Subcutaneous abdominal adipose tissue (tissue), 5 donors: ENCODE measurements around the gene HECW1.
"Not testable (repeated sequence)": the region's sequence is repeated elsewhere in the genome, so short reads cannot be mapped to it uniquely, and the experiment has no call there.

ENCODE experiments used
- H3K27ac ChIP-seq: one replicate; pipeline ENCODE4 v1.7.0; 2013; ENCODE audit warnings: low read depth, mild to moderate bottlenecking, inconsistent platforms, low read length, moderate library complexity
- H3K27me3 ChIP-seq, 5 donors: one replicate each; pipeline ENCODE4 v1.7.0; 2013; ENCODE audit warnings: low read length in 5 of 5, inconsistent platforms in 1 of 5; ENCODE audit not compliant: control insufficient read depth in 5 of 5, insufficient read depth in 4 of 5
- H3K36me3 ChIP-seq, 5 donors: one replicate each; pipeline ENCODE4 v1.7.0; 2013; ENCODE audit warnings: low read length in 5 of 5; ENCODE audit not compliant: control insufficient read depth in 5 of 5, insufficient read depth in 5 of 5
- H3K4me1 ChIP-seq, 5 donors: one replicate each; pipeline ENCODE4 v1.7.0; 2013; ENCODE audit warnings: low read length in 5 of 5, mild to moderate bottlenecking in 3 of 5, moderate library complexity in 1 of 5; ENCODE audit not compliant: control insufficient read depth in 5 of 5, insufficient read depth in 5 of 5
- H3K4me3 ChIP-seq, 5 donors: one replicate each; pipeline ENCODE4 v1.7.0; 2013; ENCODE audit warnings: low read length in 5 of 5, low read depth in 1 of 5
- H3K9ac ChIP-seq, 5 donors: one replicate each; pipeline ENCODE4 v1.7.0; 2013; ENCODE audit warnings: low read length in 5 of 5, mild to moderate bottlenecking in 4 of 5, moderate library complexity in 3 of 5
- H3K9me3 ChIP-seq, 5 donors: one replicate each; pipeline ENCODE4 v1.7.0; 2013; ENCODE audit warnings: low read length in 5 of 5; ENCODE audit not compliant: control insufficient read depth in 5 of 5
- donor health status: healthy.
- donor health status: healthy.
- donor health status: healthy.
- donor health status: healthy.
- donor health status: healthy.

HECW1 gene

GRCh38 chr7:43588477-43589132, 476.2 kb downstream of the HECW1 start:
- H3K9ac ChIP-seq: no peak overlapping the region
- H3K36me3 ChIP-seq: no peaks in the 10 kb centered on the region
- H3K27me3 ChIP-seq: no peaks in the 10 kb centered on the region
- no peak overlapping the region for H3K27ac ChIP-seq
- peaks cover 0 to 29% (median 20%) of the 10 kb centered on the region in 5 donors for H3K4me1 ChIP-seq
- H3K4me3 ChIP-seq: no peak overlapping the region
- no peaks in the 10 kb centered on the region for H3K9me3 ChIP-seq

- Histone ChIP-seq H3K4me3 (no peak overlapping the region), H3K9me3 (no peaks in the 10 kb centered on the region), H3K4me1 (peaks cover 0 to 29% (median 15%) of the 10 kb centered on the region in 5 donors), H3K36me3 (no peaks in the 10 kb centered on the region), H3K27me3 (no peaks in the 10 kb centered on the region), H3K27ac (no peak overlapping the region), H3K9ac (no peak overlapping the region)
These were observed 476.7 kb downstream of the HECW1 start for GRCh38 chr7:43589133-43589478.

- no peak overlapping the region for H3K4me3 ChIP-seq
- H3K4me1 ChIP-seq: peaks cover 0 to 26% (median 9%) of the 10 kb centered on the region in 5 donors
- no peaks in the 10 kb centered on the region for H3K27me3 ChIP-seq
- H3K36me3 ChIP-seq: no peaks in the 10 kb centered on the region
- no peak overlapping the region for H3K27ac ChIP-seq
- H3K9ac ChIP-seq: no peak overlapping the region
- H3K9me3 ChIP-seq: no peaks in the 10 kb centered on the region
These were observed 477.3 kb downstream of the HECW1 start for GRCh38 chr7:43589728-43590127.

GRCh38 chr7:43590862-43591557, 478.6 kb downstream of the HECW1 start:
- H3K9me3 ChIP-seq: no peaks in the 10 kb centered on the region
- no peak overlapping the region for H3K9ac ChIP-seq
- no peak overlapping the region for H3K27ac ChIP-seq
- H3K36me3 ChIP-seq: peaks cover 0 to 2% (median 0%) of the 10 kb centered on the region in 5 donors
- H3K4me1 ChIP-seq: peaks cover 0 to 13% (median 5%) of the 10 kb centered on the region in 5 donors
- no peak overlapping the region for H3K4me3 ChIP-seq
- no peaks in the 10 kb centered on the region for H3K27me3 ChIP-seq

GRCh38 chr7:43591558-43592180, 479.2 kb downstream of the HECW1 start:
- H3K27ac ChIP-seq: no peak overlapping the region

GRCh38 chr7:43592326-43592725, 479.9 kb downstream of the HECW1 start:
- no peaks in the 10 kb centered on the region for H3K27me3 ChIP-seq
- H3K36me3 ChIP-seq: peaks cover 0 to 3% (median 0%) of the 10 kb centered on the region in 5 donors
- H3K27ac ChIP-seq: no peak overlapping the region
- H3K9ac ChIP-seq: no peak overlapping the region
- H3K9me3 ChIP-seq: no peaks in the 10 kb centered on the region
- peaks cover 0 to 8% (median 0%) of the 10 kb centered on the region in 5 donors for H3K4me1 ChIP-seq
- H3K4me3 ChIP-seq: no peak overlapping the region

More at GRCh38 chr7:43591558-43592180, 479.2 kb downstream of the HECW1 start:
- H3K4me1 ChIP-seq: peaks cover 0 to 8% (median 0%) of the 10 kb centered on the region in 5 donors
- no peaks in the 10 kb centered on the region for H3K27me3 ChIP-seq
- no peak overlapping the region for H3K9ac ChIP-seq
- H3K4me3 ChIP-seq: no peak overlapping the region
- H3K36me3 ChIP-seq: peaks cover 0 to 3% (median 0%) of the 10 kb centered on the region in 5 donors
- H3K9me3 ChIP-seq: no peaks in the 10 kb centered on the region

- peaks cover 0 to 3% (median 0%) of the 10 kb centered on the region in 5 donors for H3K36me3 ChIP-seq
- H3K27ac ChIP-seq: no peak overlapping the region
- H3K9me3 ChIP-seq: no peaks in the 10 kb centered on the region
- no peak overlapping the region for H3K4me3 ChIP-seq
- H3K4me1 ChIP-seq: peaks cover 0 to 8% (median 0%) of the 10 kb centered on the region in 5 donors
- no peaks in the 10 kb centered on the region for H3K27me3 ChIP-seq
- no peak overlapping the region for H3K9ac ChIP-seq
These were observed 480.6 kb downstream of the HECW1 start for GRCh38 chr7:43593010-43593409.

GRCh38 chr7:43594020-43594419, 481.6 kb downstream of the HECW1 start:
- no peak overlapping the region for H3K27ac ChIP-seq
- H3K4me3 ChIP-seq: no peak overlapping the region
- peaks cover 0 to 7% (median 2%) of the 10 kb centered on the region in 5 donors for H3K36me3 ChIP-seq
- H3K9ac ChIP-seq: no peak overlapping the region
- H3K27me3 ChIP-seq: no peaks in the 10 kb centered on the region
- peaks cover 0 to 8% (median 0%) of the 10 kb centered on the region in 5 donors for H3K4me1 ChIP-seq
- no peaks in the 10 kb centered on the region for H3K9me3 ChIP-seq

- H3K4me1 ChIP-seq, H3K9ac ChIP-seq, H3K9me3 ChIP-seq, H3K27me3 ChIP-seq, H3K36me3 ChIP-seq, H3K4me3 ChIP-seq, H3K27ac ChIP-seq: not testable (repeated sequence)
These were observed 484.0 kb downstream of the HECW1 start for GRCh38 chr7:43596426-43596825.

- H3K36me3 ChIP-seq: peaks cover 2 to 10% (median 7%) of the 10 kb centered on the region in 5 donors
- no peaks in the 10 kb centered on the region for H3K9me3 ChIP-seq
- no peak overlapping the region for H3K9ac ChIP-seq
- peaks cover 0 to 3% (median 0%) of the 10 kb centered on the region in 5 donors for H3K4me1 ChIP-seq
- no peak overlapping the region for H3K4me3 ChIP-seq
- H3K27me3 ChIP-seq: no peaks in the 10 kb centered on the region
- H3K27ac ChIP-seq: no peak overlapping the region
These were observed 487.6 kb downstream of the HECW1 start for GRCh38 chr7:43600056-43600455.
